ENCODE data around the gene LTBP4. TPM values are rescaled to one million over a fixed set of nuclear protein-coding genes. Genes with fewer than 3 reads are reported as not detected.
"Not testable (repeated sequence)": the region's sequence is repeated elsewhere in the genome, so short reads cannot be mapped to it uniquely, and the experiment has no call there.

LTBP4 gene
- total RNA-seq, 2 experiments from 2014 or later = 141 to 144 TPM

GRCh38 chr19:40575326-40575725 is 25.8 kb upstream of the LTBP4 start:
- POLR2A ChIA-PET = no interaction called here
- CTCF ChIA-PET = no interaction called here

GRCh38 chr19:40576151-40576584 is 25.0 kb upstream of the LTBP4 start:
- ChIA-PET CTCF (no interaction called here), POLR2A (no interaction called here)

DNA sequence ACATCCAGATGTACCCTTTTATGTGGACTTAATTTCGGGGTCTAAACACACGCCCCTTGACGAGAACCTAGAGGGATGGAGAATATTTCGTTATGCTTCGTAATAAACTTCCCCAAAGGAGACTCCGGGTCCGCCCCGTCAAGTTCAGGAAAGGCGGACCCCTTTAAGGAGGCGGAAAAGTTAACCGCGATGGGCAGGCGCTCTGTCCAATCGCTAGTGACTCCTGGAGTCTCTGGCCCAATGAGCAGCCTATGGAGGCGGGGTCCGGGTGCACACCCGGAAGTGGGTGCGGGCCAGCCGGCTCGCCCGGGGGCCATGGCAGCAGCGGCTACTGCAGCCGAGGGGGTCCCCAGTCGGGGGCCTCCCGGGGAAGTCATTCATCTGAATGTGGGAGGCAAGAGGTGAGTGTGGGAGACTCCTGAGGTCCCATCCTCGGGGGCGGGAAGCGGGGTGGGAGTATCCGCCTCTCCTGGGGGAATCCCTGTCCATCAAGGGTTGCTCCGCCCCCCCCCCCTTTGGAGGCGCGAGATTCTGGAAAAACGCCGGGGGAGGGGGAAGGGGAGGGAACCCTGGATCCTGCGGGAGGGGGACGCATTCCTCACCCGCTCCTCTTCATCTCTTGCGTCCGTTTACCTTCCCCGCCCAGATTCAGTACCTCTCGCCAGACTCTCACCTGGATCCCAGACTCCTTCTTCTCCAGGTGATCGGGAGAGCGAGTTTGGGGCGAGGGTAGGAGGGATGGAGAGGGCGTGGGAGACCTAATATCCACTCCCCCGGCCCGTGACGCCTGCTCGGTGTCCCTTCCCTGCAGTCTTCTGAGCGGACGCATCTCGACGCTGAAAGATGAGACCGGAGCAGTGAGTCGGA is 24.4 kb upstream of the LTBP4 start, which contains the start of gene SHKBP1:
TSS of gene SHKBP1 (plus strand) at position 289 of the 867 bp plus-strand sequence. CDS start at position 316, 27 bp downstream.
- ChIA-PET CTCF (interaction anchor here (0.6 to 1.1 kb wide), 2 partner anchors 24 to 127 kb away, joined by 3 read pairs; partner anchors contain the start of gene LTBP4), POLR2A (no interaction called here)

- POLR2A ChIA-PET = interaction anchor here (0.9 kb wide), 1 partner anchor 212 kb away, joined by 3 read pairs; no protein-coding TSS in a partner anchor
Observed at GRCh38 chr19:40578442-40578908, 22.7 kb upstream of the LTBP4 start.

DNA sequence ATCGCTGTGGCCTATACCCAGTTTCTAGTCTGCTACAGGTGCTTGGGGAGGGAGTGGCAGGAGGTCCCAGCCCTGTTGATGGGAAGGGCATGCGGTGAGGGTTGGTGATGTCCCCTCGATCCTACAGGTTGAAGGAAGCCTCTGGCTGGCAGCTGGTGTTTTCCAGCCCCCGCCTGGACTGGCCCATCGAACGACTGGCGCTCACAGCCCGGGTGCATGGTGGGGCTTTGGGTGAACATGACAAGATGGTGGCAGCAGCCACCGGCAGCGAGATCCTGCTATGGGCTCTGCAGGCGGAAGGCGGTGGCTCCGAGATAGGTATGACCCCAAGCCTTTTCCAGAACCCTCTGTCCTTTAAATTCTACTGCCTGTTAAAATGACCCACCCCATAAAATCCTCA is 20.6 kb upstream of the LTBP4 start:
- ChIA-PET POLR2A (no interaction called here), CTCF (interaction anchor here (0.6 kb wide), 1 partner anchor 54 kb away, joined by 3 read pairs; no protein-coding TSS in a partner anchor)

More at GRCh38 chr19:40578442-40578908, 22.7 kb upstream of the LTBP4 start:
- CTCF ChIA-PET = interaction anchor here (0.8 to 1.6 kb wide), 3 partner anchors 19 to 114 kb away, joined by 3 read pairs; no protein-coding TSS in a partner anchor

DNA sequence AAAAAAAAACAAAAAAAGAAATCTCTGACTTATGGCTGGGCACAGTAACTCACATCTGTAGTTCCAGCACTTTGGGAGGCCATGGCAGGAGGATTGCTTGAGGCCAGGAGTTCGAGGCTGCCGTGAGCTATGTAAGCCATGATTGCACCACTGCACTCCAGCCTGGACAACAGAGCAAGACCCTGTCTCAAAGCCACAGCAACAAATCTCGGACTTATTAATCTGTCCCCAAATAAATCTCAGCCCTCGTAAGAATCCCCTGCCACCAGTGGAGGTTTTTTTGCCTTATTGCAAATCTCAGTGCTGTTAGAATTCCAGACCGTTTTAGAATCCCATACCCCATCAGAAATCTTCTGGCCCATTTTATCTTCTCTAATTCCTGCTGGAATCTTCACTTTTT is 19.6 kb upstream of the LTBP4 start:
- ChIA-PET POLR2A (no interaction called here), CTCF (interaction anchor here (0.6 to 1.3 kb wide), 3 partner anchors 11 to 53 kb away, joined by 3 to 4 read pairs (median 3); no protein-coding TSS in a partner anchor)

DNA sequence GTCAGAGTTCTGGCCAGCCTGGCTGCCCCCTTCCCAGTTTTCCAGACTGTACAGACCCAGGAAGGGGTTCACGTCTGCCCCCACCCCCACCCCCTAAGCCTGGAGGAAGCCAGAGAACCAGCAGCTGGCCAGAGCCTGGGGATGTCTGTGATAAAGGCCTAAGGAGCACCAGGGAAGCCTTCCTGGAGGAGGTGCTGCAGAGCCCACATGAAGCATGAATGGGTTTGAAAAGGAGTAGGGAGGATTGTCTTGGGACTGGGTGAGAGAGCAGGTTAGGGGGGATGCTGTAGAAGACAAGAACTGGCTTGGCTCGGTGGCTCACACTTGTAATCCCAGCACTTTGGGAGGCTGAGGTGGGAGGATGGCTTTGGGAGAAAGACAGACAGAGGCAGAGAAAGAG is 18.7 kb upstream of the LTBP4 start:
- CTCF ChIA-PET = interaction anchor here (0.9 to 1.3 kb wide), 2 partner anchors 12 to 21 kb away, joined by 3 to 4 read pairs; no protein-coding TSS in a partner anchor
- POLR2A ChIA-PET = no interaction called here

- CTCF ChIA-PET = no interaction called here
- POLR2A ChIA-PET = no interaction called here
Observed at GRCh38 chr19:40583283-40583682, 17.9 kb upstream of the LTBP4 start.

GRCh38 chr19:40584007-40584406 is 17.2 kb upstream of the LTBP4 start:
- ChIA-PET CTCF (no interaction called here), POLR2A (no interaction called here)

DNA sequence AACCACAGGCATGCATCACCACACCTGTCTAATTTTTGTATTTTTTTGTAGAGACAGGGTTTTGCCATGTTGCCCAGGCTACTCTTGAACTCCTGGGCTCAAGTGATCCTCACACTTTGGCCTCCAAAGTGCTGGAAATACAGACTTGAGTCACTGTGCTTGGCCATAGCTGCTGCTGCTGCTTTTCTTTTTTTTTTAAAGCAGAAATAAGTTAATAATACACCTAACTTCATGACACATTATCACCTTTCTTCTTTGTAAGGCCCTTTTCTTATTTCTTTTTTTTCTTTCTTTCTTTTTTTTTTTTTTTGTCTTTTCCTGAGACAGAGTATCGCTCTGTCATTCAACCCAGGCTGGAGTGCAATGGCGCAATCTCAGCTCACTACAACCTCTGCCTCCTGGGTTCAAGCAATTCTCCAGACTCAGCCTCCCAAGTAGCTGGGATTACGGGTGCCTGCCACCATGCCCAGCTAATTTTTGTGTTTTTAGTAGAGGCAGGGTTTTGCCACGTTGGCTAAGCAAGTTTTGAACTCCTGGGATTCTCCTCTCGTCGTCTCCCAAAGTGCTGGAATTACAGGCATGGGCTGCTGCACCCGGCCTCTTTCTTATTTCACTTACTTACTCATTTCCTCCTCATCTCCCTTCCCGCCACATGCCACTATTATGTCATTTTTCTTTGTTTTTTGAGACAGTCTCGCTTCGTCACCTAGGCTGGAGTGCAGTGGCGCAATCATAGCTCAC is 15.8 kb upstream of the LTBP4 start:
- ChIA-PET CTCF (interaction anchor here (1.3 kb wide), 1 partner anchor 14 kb away, joined by 4 read pairs; no protein-coding TSS in a partner anchor), POLR2A (no interaction called here)

DNA sequence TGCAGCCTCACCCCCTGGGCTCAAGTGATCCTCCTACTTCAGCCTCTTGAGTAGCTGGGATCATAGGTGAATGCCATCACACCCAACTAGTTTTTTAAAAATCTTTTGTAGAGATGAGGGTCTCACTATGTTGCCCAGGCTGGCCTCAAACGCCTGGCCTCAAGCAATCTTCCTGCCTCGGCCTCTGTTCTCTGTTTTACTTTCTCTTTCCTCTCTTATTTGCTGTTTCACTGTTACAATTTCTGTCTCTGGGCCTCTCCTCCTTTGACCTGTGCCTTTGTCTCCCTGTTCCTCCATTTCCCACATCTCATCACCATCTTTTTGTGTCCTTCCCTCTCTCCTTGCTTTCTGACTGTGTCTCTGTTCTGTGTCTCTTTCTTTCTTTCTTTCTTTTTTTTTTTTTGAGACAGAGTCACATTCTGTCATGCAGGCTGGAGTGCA is 15.2 kb upstream of the LTBP4 start:
- ChIA-PET POLR2A (no interaction called here), CTCF (interaction anchor here (0.6 to 1.3 kb wide), 2 partner anchors 15 to 64 kb away, joined by 3 to 4 read pairs; no protein-coding TSS in a partner anchor)

DNA sequence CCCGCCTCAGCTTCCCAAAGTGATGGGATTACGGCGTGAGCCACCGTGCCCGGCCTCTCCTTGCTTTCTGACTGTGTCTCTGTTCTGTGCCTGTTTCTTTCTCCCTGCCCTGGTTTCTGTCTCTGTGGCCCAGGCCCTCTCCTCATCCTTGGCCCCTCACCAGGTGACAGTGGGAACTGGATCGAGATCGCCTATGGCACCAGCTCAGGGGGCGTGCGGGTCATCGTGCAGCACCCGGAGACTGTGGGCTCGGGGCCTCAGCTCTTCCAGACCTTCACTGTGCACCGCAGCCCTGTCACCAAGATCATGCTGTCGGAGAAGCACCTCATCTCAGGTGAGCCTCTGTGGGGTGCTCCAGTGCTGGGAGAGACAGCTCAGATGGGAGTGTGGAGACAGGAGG is 14.6 kb upstream of the LTBP4 start:
- CTCF ChIA-PET = interaction anchor here (0.5 to 1.0 kb wide), 3 partner anchors 12 to 49 kb away, joined by 3 read pairs; no protein-coding TSS in a partner anchor
- POLR2A ChIA-PET = no interaction called here

GRCh38 chr19:40588110-40588854 is 12.9 kb upstream of the LTBP4 start:
- POLR2A ChIA-PET = no interaction called here
- CTCF ChIA-PET = no interaction called here

DNA sequence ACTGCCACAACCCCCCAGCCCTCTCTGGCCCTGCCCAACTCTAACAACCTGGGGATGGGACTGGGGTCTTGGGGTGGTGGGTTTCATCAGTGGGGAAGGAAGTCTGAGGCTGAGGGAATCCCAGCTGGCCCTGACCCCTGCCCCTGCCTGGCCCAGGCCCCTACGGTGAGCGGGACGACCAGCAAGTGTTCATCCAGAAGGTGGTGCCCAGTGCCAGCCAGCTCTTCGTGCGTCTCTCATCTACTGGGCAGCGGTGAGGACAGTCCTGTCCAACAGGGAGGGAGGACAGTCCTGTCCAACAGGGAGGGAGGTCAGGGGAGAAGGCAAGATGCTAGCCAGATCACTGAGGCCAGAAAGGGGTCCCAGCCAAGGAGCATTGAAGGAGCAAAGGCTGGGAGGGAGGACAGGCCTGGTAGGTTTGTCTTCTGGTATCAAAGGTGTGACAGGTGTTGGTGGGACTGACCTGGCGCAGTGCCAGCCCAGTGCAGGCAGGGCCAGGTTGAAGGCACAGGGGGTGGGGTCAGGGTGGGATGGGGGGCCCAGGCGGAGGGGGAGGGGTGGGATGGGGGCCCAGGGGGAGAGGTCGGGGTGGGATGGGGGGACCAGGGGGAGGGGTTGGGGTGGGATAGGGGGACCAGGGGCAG is 12.1 kb upstream of the LTBP4 start:
- ChIA-PET POLR2A (no interaction called here), CTCF (no interaction called here)

- POLR2A ChIA-PET = no interaction called here
- CTCF ChIA-PET = no interaction called here
Observed at GRCh38 chr19:40589591-40590429, 11.4 kb upstream of the LTBP4 start.

GRCh38 chr19:40590464-40591265 is 10.5 kb upstream of the LTBP4 start:
- ChIA-PET POLR2A (no interaction called here), CTCF (interaction anchor here (0.6 to 0.7 kb wide), 2 partner anchors 41 to 51 kb away, joined by 3 read pairs; no protein-coding TSS in a partner anchor)

- CTCF ChIA-PET = interaction anchor here (1.0 kb wide), 1 partner anchor 44 kb away, joined by 4 read pairs; no protein-coding TSS in a partner anchor
- POLR2A ChIA-PET = not testable (repeated sequence)
Observed at GRCh38 chr19:40591724-40592123, 9.4 kb upstream of the LTBP4 start.

Measured in activated CD8-positive, alpha-beta memory T cell treated with anti-CD3 and anti-CD28 coated beads for 36 hours (primary cell).